H1 (cell line): ENCODE results near the gene TEX22. TPM values are rescaled to one million over a fixed set of nuclear protein-coding genes. Genes with fewer than 3 reads are reported as not detected.

Experiments
- CTCF ChIA-PET: fragments of 300-600 bp; sonication (Branson Sonifier 250); formaldehyde crosslinking; loops from one replicate; lab custom pipeline; 2021; ENCODE audit not compliant: partially characterized antibody; lab: Charles Lee
- POLR2A ChIA-PET: fragments of 300-600 bp; sonication (Branson Sonifier 250); formaldehyde crosslinking; loops from one replicate; lab custom pipeline; 2021; ENCODE audit warnings: inconsistent platforms; ENCODE audit not compliant: partially characterized antibody; lab: Charles Lee
- DNase-seq, 2 experiments: peaks; one replicate each; pipeline versions ENCODE4 v3.0.0 to v3.0.0-alpha.2; 2010 to 2022; ENCODE audit warnings: low spot score in 2 of 2, low read depth in 1 of 2, mixed read lengths in 1 of 2
- FAIRE-seq: peaks from 2 replicates; lab custom pipeline; 2011; peaks lifted over from hg19 to GRCh38; lab: Jason Lieb, UNC
- H2AFZ ChIP-seq: 2 replicates; pipeline ENCODE4 v1.8.1; 2012; ENCODE audit warnings: low read length, inconsistent platforms
- H2AK5ac ChIP-seq: 2 replicates; pipeline ENCODE4 v1.6.1; 2013; ENCODE audit warnings: low read depth, low read length
- H2BK120ac ChIP-seq: replicated peaks from 2 replicates; pipeline ENCODE3; 2013; ENCODE audit warnings: low read depth, low read length, inconsistent platforms
- H2BK12ac ChIP-seq: 2 replicates; pipeline ENCODE4 v1.6.1; 2013; ENCODE audit warnings: low read depth, low read length
- H2BK15ac ChIP-seq: 2 replicates; pipeline ENCODE4 v1.6.1; 2013; ENCODE audit warnings: low read length
- H2BK20ac ChIP-seq: 2 replicates; pipeline ENCODE4 v1.6.1; 2013; ENCODE audit warnings: low read length
- H2BK5ac ChIP-seq: 2 replicates; pipeline ENCODE4 v1.6.1; 2013; ENCODE audit warnings: low read depth, low read length
- H3K14ac ChIP-seq: 2 replicates; pipeline ENCODE4 v1.6.1; 2013; ENCODE audit warnings: inconsistent platforms; ENCODE audit not compliant: insufficient read length
- H3K18ac ChIP-seq: 2 replicates; pipeline ENCODE4 v1.6.1; 2013; ENCODE audit warnings: low read length; ENCODE audit errors: extremely low read depth
- H3K23ac ChIP-seq: 2 replicates; pipeline ENCODE4 v1.6.1; 2013; ENCODE audit warnings: inconsistent platforms; ENCODE audit not compliant: insufficient read length
- H3K23me2 ChIP-seq: 2 replicates; pipeline ENCODE4 v1.6.1; 2013; ENCODE audit warnings: low read depth, low read length
- H3K27ac ChIP-seq: 2 replicates; pipeline ENCODE4 v1.6.1; 2011; ENCODE audit warnings: low read depth, low read length, inconsistent platforms
- H3K27me3 ChIP-seq, 4 experiments: replicated peaks in 1 of 4; 1 replicate in 1 of 4; 2 replicates in 3 of 4; pipeline versions ENCODE4 v1.6.1 to v1.8.1; 2011 to 2013; ENCODE audit warnings: low read length in 3 of 4, mild to moderate bottlenecking in 3 of 4, inconsistent platforms in 2 of 4, mixed read lengths in 2 of 4, moderate library complexity in 1 of 4; ENCODE audit not compliant: control insufficient read depth in 3 of 4, insufficient read depth in 3 of 4; ENCODE audit errors: extremely low read depth in 1 of 4
- H3K36me3 ChIP-seq, 4 experiments: 2 replicates each; pipeline versions ENCODE4 v1.6.1 to v1.8.1; 2011 to 2013; ENCODE audit warnings: mild to moderate bottlenecking in 4 of 4, low read length in 3 of 4, moderate library complexity in 2 of 4, control low read depth in 1 of 4, inconsistent platforms in 1 of 4; ENCODE audit not compliant: insufficient read depth in 4 of 4, control insufficient read depth in 2 of 4
- H3K4ac ChIP-seq: replicated peaks from 2 replicates; pipeline ENCODE3; 2013; ENCODE audit warnings: low read length, low read depth, mixed read lengths, inconsistent platforms; ENCODE audit not compliant: insufficient read length
- H3K4me1 ChIP-seq, 4 experiments: replicated peaks in 1 of 4; 1 replicate in 1 of 4; 2 replicates in 3 of 4; pipeline versions ENCODE4 v1.6.1 to v1.8.1; 2011 to 2013; ENCODE audit warnings: low read length in 3 of 4, inconsistent platforms in 2 of 4, mixed read lengths in 1 of 4; ENCODE audit not compliant: insufficient read depth in 4 of 4, control insufficient read depth in 3 of 4
- H3K4me2 ChIP-seq, 2 experiments: 2 replicates each; pipeline versions ENCODE4 v1.6.1 to v1.8.1; 2011 to 2013; ENCODE audit warnings: low read depth in 2 of 2, low read length in 2 of 2, control low read depth in 1 of 2, inconsistent platforms in 1 of 2, mild to moderate bottlenecking in 1 of 2; ENCODE audit not compliant: insufficient read depth in 1 of 2
- H3K4me3 ChIP-seq, 4 experiments: fragments of 200-600, 300-600 bp in 1 of 4; sonication (generic), shearing (Covaris generic), sonication (Bioruptor Twin) in 1 of 4; 2 replicates each; pipeline versions ENCODE4 v1.5.1 to v1.8.1; 2011 to 2016; ENCODE audit warnings: low read length in 4 of 4, low read depth in 3 of 4, control low read depth in 2 of 4, inconsistent platforms in 2 of 4, mild to moderate bottlenecking in 2 of 4, mixed read lengths in 1 of 4, moderate library complexity in 1 of 4; ENCODE audit not compliant: insufficient read depth in 2 of 4; ENCODE audit errors: extremely low read depth in 1 of 4
- H3K56ac ChIP-seq: replicated peaks from 2 replicates; pipeline ENCODE3; 2013; ENCODE audit warnings: low read depth, mild to moderate bottlenecking, mixed read lengths, low read length, inconsistent platforms; ENCODE audit not compliant: insufficient read length
- H3K79me1 ChIP-seq: 2 replicates; pipeline ENCODE4 v1.6.1; 2013; ENCODE audit warnings: low read depth, low read length, control low read depth
- H3K79me2 ChIP-seq, 2 experiments: 2 replicates each; pipeline versions ENCODE4 v1.6.1 to v1.8.1; 2012 to 2013; ENCODE audit warnings: low read length in 2 of 2, mild to moderate bottlenecking in 2 of 2, inconsistent platforms in 1 of 2; ENCODE audit not compliant: insufficient read depth in 2 of 2, control insufficient read depth in 1 of 2
- H3K9ac ChIP-seq, 4 experiments: replicated peaks in 1 of 4; 1 replicate in 1 of 4; 2 replicates in 3 of 4; pipeline versions ENCODE4 v1.6.1 to v1.8.1; 2011 to 2013; ENCODE audit warnings: low read depth in 3 of 4, low read length in 3 of 4, control low read depth in 2 of 4, mild to moderate bottlenecking in 2 of 4, moderate library complexity in 2 of 4, inconsistent platforms in 1 of 4; ENCODE audit errors: extremely low read depth in 1 of 4
- H3K9me3 ChIP-seq, 2 experiments: 2 replicates each; pipeline versions ENCODE4 v1.6.1 to v1.8.1; 2012 to 2013; ENCODE audit warnings: mild to moderate bottlenecking in 2 of 2, moderate library complexity in 2 of 2, control low read depth in 1 of 2, inconsistent platforms in 1 of 2, low read depth in 1 of 2, low read length in 1 of 2, mixed read lengths in 1 of 2; ENCODE audit not compliant: insufficient read depth in 2 of 2
- H4K20me1 ChIP-seq, 2 experiments: replicated peaks in 1 of 2; 2 replicates each; pipeline versions ENCODE3 to v1.8.1; 2011 to 2013; ENCODE audit warnings: inconsistent platforms in 2 of 2, low read length in 2 of 2, mild to moderate bottlenecking in 1 of 2; ENCODE audit not compliant: insufficient read depth in 2 of 2, control insufficient read depth in 1 of 2
- H4K5ac ChIP-seq: 2 replicates; pipeline ENCODE4 v1.6.1; 2013; ENCODE audit warnings: low read length, low read depth, mixed read lengths, inconsistent platforms; ENCODE audit not compliant: insufficient read length
- H4K8ac ChIP-seq: 2 replicates; pipeline ENCODE4 v1.8.0; 2013; ENCODE audit warnings: mild to moderate bottlenecking, moderate library complexity, low read length, inconsistent platforms; ENCODE audit not compliant: insufficient read depth; ENCODE audit errors: extremely low read depth
- H4K91ac ChIP-seq: replicated peaks from 2 replicates; pipeline ENCODE3; 2013; ENCODE audit warnings: low read length, mixed read lengths, inconsistent platforms; ENCODE audit not compliant: insufficient read length
- BACH1 ChIP-seq: IDR thresholded peaks from 2 replicates; pipeline ENCODE4 v1.6.1; 2012; ENCODE audit warnings: low read length, improper control_type of control experiment
- GTF2F1 ChIP-seq: IDR thresholded peaks from 2 replicates; pipeline ENCODE4 v1.6.1; 2012; ENCODE audit warnings: low read depth, low read length, improper control_type of control experiment, borderline replicate concordance
- HDAC2 ChIP-seq, 2 experiments: fragments of 300-600 bp in 1 of 2; sonication (generic) in 1 of 2; IDR thresholded peaks; 2 replicates each; pipeline ENCODE4 v1.6.1; 2011 to 2012; ENCODE audit warnings: low read depth in 2 of 2, low read length in 2 of 2, mild to moderate bottlenecking in 2 of 2, moderate library complexity in 2 of 2, borderline replicate concordance in 1 of 2, inconsistent platforms in 1 of 2
- NRF1 ChIP-seq: IDR thresholded peaks from 2 replicates; pipeline ENCODE4 v1.6.1; 2011; ENCODE audit warnings: mild to moderate bottlenecking, low read depth, low read length, improper control_type of control experiment
- SIRT6 ChIP-seq: IDR thresholded peaks from one replicate; pipeline ENCODE4 v1.7.1; 2012; ENCODE audit warnings: low read length, inconsistent platforms
- WGBS, 2 experiments: shearing (Covaris generic) in 1 of 2; methylation state at CpG; one replicate each; pipeline versions ENCODE4 v1.1.6 to v1.1.7; 2013 to 2015; ENCODE audit warnings: low lambda C conversion rate in 2 of 2, mixed read lengths in 2 of 2, inconsistent platforms in 1 of 2, low coverage in 1 of 2, missing lambda C conversion rate in 1 of 2; ENCODE audit not compliant: insufficient replicate concordance in 2 of 2, insufficient coverage in 1 of 2, insufficient read length in 1 of 2; ENCODE audit errors: extremely low coverage in 1 of 2, missing lambda C conversion rate in 1 of 2; 5-methylcytosine and 5-hydroxymethylcytosine counted together
- polyA plus RNA-seq, 7 experiments: library from polyadenylated mRNA; depleted of rRNA in 3 of 7; stranded (reverse) in 5 of 7; unstranded in 2 of 7; fragments of >200 nt in 5 of 7; fragments of 200-250 nt in 2 of 7; gene quantifications; 1 replicate in 5 of 7; 2 replicates in 1 of 7; 4 replicates in 1 of 7; pipeline versions ENCODE4 v1.2.1 to v1.2.3, GENCODE V29; 2011 to 2013; ENCODE audit warnings: missing spikeins in 2 of 7, mixed read lengths in 2 of 7
- total RNA-seq: library from RNA; stranded (reverse); fragmentation: NEBNext Ultra II Directional; extraction: Animal tissue kit (Norgen Biotek cat#: 25700); gene quantifications from 2 replicates; pipeline ENCODE4 v1.2.1, GENCODE V29; 2021

Gene TEX22
- total and polyA plus RNA-seq, 2 of the 8 experiments (the other 6 are each of a cell fraction or from before 2014, with no cell fraction given) = 0.24 to 0.39 TPM

DNA sequence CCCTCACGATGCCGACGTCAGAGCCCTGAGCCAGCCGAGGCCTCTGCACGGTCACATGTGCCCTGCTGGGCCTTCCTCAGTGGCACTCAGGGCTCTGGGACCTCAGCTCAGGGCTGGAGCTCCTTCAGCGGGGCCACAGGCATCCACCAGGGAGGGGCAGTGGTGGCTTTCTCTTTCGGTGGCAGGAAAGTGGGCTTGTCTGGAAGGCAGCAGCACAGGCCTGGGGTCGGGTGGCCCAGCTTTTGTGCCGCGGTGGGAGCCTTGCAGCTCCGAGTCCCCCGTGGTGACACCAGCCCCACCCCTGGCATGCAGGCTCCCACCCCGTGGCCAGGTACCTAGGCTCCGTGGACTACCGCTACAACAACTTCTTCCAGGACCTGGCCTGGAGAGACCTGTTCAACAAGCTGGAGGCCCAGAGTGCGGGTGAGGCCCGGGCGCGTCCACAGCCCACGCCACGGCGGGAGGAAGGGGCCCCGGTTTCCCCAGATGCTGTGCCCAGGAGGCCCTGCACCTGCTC, 14.2 kb upstream of the TEX22 start:
- ChIA-PET CTCF (interaction anchor here (0.9 to 1.5 kb wide), 6 partner anchors 8 to 202 kb away, joined by 3 to 4 read pairs (median 3); no protein-coding TSS in a partner anchor), POLR2A (interaction anchor here (0.7 to 0.9 kb wide), 2 partner anchors 11 to 83 kb away, joined by 3 to 5 read pairs; no protein-coding TSS in a partner anchor)
- Histone ChIP-seq H3K14ac (no peak overlapping the region), H3K4me3 (no peak overlapping the region), H4K20me1 (peaks cover 0 to 15% of the 10 kb centered on the region in 2 experiments), H3K27ac (no peak overlapping the region), H2BK5ac (no peak overlapping the region), H2AK5ac (no peak overlapping the region), H3K23ac (no peak overlapping the region), H3K9ac (no peak overlapping the region), H2BK20ac (no peak overlapping the region), H2BK12ac (no peak overlapping the region), H3K27me3 (no peaks in the 10 kb centered on the region), H3K18ac (no peak overlapping the region), H2BK120ac (no peak overlapping the region), H2BK15ac (no peak overlapping the region), H3K4me1 (no peaks in the 10 kb centered on the region), H3K23me2 (no peaks in the 10 kb centered on the region), H4K5ac (no peak overlapping the region), H3K56ac (no peak overlapping the region), H3K9me3 (no peaks in the 10 kb centered on the region), H3K79me1 (no peaks in the 10 kb centered on the region), H3K4ac (no peak overlapping the region), H4K91ac (no peak overlapping the region), H3K36me3 (peaks cover 3 to 30% (median 10%) of the 10 kb centered on the region in 4 experiments; a peak in 5 of 8 replicates), H4K8ac (no peak overlapping the region), H2AFZ (no peak overlapping the region), H3K79me2 (no peaks in the 10 kb centered on the region), H3K4me2 (no peak overlapping the region)
- DNase-seq = no peak
- WGBS, 2 experiments = 96% methylated on average over 22 of the region's 23 CpGs; no CpG with 5 or more reads in 1 of the 2 experiments
- FAIRE-seq = no peak
- TF ChIP-seq GTF2F1 (no peak), HDAC2 (IDR thresholded peaks at IDR 0.05; ENCODE audit: borderline replicate concordance in 1 of 2, low read depth in 2 of 2, low read length in 2 of 2) (no peak), BACH1 (no peak), NRF1 (no peak), SIRT6 (no peak)
